DMS114 treated with DMSO at 0.1 percent for 48 hours (cell line): ENCODE measurements around the gene CEACAM3.
"Not testable (repeated sequence)": the region's sequence is repeated elsewhere in the genome, so short reads cannot be mapped to it uniquely, and the experiment has no call there.

ENCODE experiments used
- DNase-seq: peaks from one replicate; lab custom pipeline; 2025; ENCODE audit not compliant: unreplicated experiment; lab: John Stamatoyannopoulos, UW

CEACAM3 gene

DNA sequence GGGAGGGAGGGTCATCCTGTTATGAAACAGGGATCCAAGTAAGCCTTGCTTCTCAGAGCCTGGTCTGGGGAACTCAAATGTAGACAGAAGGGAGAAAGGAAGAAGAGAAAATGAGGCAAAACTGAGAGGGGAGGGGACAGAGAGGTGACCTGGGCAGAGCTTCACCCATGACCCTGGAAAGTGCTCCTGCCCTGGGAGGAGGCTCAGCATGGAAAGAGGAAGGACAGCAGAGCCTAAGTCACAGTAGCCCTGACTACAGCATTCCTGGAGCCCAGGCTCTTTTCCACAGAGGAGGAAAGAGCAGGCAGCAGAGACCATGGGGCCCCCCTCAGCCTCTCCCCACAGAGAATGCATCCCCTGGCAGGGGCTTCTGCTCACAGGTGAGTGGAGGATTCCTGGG is at the start of gene CEACAM3:
CEACAM3 (plus strand) TSS at position 226 of the 400 bp plus-strand sequence; CDS start at position 317, 91 bp downstream.
- no peak for DNase-seq

DNA sequence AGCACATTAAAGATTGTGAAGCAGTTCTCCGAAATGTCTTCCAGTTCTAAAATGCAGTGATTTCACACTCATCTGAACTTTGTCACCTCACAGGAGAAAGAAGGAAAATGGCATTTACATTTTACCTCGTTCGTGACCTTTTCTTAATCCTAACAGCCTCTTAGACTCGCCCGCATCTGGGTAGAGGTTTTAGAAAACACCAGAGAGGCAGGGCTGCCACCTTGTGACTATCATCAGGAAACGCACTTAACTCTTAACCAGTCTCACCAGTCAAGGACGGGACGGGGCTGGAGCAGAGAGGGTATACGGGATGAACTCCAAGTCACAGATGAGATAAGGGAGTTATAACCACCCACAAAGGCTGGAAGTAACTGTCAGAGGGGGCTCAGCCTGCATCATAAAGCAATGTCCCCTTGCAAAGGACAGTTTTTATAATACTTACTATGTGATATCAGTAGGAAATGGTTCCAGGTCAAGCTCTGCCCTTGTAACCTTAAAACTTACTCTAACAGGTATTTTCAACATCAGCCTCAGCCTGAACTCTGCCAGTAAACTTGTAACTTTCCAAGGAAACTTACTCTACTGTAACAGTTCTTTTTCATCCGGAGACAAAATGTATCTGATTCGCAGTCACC is 49.7 kb upstream of the CEACAM3 start:
- peak; percentile 77 for DNase-seq

DNA sequence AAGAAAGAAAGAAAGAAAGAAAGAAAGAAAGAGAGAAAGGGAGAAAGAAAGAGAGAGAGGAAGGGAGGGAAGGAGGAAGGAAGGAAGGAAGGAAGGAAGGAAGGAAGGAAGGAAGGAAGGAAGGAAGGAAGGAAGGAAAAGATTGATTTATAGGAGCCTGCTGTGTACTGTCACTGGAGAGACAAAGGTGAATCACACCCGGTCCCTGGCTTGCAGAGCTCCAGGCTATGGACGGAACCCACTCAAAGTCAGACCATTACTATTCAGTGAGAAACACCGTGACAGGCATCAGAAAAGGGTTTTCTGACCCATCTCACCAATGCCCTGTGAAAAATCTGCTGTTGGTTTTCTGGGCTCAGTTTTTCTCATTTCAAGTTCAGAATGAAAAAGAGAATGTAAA is 48.4 kb upstream of the CEACAM3 start:
- no peak for DNase-seq

DNA sequence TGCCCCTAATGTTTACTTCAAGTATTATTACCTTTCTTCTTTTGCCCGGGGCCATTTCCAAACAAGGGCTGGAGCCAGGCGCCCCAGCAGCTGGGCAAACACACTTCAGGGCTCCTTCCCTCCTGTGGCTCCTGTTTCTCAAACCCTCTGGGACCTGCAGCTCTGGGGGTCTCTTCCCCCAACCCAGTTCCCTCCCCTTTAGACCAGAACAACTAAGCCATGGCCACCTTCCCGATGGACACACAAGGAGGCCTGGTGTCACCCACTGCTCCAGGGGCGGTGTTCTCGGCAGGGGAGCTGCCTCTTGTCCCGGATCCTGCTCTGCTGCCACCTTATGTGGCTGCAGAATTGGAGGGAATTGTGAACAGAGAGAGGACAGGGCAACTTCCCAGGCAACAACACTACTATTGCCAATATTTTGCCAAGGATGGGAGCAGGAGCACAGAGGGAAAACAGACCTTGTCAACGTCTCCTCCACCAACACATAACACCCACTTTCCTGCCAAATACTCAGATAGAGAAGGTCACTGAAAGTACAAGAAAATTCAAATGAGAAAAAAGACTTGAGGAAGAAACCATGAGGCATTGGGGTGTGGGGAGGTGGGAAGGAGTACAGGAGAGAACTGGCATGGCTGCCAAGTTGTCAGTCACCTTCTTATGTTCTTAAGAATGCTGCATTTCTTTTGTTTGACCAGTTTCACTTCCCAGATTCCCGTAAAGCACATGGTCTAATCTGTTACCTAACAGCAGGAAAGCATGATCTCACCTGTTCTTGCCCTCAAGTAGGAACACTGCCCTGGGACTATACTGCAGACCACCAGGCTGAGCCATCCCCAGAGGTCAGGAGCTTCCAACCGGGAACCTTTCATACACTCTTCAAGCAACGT is 45.9 kb upstream of the CEACAM3 start:
- not testable (repeated sequence) for DNase-seq

DNA sequence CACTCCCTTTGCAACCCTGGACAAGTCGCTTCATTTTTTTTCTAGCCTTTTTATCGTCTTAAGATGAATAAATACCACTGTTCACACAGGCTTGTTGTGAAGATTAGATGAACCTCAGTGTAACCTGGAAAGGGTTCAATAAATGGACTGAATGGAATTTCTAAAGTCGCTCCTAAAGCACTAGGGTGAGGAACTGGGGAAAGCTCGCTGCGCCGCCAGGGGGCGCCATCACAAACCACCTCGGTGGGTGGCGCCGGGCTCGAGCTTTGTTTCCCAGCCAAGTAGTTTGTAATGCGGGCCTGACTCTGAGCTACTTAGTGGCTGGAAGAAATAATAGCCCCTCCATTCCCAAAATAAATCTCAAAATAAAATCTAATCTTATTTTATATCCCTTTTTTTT is 43.2 kb upstream of the CEACAM3 start:
- peak; percentile 18 for DNase-seq

- DNase-seq = peak; percentile 22
Measured at GRCh38 chr19:41753936-41754529, 42.4 kb upstream of the CEACAM3 start.

DNA sequence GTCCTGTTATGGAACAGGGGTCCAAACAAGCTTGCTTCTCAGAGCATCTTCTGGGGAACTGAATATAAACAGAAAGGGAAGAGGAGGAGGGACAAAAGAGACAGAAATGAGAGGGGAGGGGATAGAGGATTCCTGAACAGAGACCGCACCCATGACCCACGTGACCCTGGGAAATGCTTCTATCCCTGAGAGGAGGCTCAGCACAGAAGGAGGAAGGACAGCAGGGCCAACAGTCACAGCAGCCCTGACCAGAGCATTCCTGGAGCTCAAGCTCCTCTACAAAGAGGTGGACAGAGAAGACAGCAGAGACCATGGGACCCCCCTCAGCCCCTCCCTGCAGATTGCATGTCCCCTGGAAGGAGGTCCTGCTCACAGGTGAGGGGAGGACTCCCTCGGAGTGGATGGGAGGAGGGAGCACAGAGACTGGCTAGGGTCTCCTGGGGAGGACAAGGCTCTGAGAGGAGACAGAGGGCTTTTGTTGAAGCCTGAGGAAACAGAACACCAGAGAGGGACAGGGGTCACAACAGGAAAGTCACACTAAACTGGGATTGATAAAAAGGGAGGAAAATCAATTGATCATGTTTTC is 41.0 kb upstream of the CEACAM3 start, which contains the start of gene CEACAM6:
CEACAM6 (plus strand) TSS at position 203 of the 586 bp plus-strand sequence; CDS start at position 312, 109 bp downstream.
- DNase-seq = no peak

GRCh38 chr19:41758846-41759245 is 37.5 kb upstream of the CEACAM3 start:
- DNase-seq = no peak

DNA sequence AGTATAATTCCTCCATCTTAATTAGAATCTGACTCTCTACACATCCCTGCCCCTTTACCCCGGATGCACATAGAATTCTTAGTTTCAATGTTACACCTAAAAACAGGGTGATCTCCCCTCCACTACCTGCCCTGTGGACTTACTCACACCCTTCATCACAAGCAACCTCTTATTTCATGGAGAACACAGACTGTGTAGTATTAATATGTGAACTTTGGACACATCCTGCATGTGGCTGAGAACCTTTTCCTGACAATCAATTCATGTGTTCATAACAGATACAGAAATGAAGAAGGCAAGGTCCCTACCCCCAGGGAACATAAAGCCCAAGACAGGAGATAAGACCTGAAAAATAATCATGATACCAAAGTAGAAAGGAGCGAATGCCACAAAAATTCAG is 29.3 kb upstream of the CEACAM3 start:
- DNase-seq = no peak

- not testable (repeated sequence) for DNase-seq
Measured at GRCh38 chr19:41768105-41768504, 28.3 kb upstream of the CEACAM3 start.

DNA sequence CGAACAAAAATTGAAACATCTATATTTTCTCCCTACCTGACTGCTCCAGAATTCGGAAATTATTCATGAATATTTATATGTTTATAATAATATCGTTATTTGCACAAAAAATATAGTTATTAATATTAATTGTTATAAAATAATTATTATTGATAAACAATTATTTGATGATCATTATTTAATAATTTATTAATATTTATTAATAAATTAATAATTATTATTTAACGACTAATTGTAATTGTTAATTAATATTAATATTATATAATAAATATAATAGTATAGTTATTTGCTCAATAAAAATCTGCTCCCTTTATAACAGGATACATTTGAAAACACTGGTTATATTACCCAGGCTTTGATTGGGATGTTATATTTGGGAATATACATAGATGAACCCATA is 26.8 kb upstream of the CEACAM3 start:
- DNase-seq = no peak

DNA sequence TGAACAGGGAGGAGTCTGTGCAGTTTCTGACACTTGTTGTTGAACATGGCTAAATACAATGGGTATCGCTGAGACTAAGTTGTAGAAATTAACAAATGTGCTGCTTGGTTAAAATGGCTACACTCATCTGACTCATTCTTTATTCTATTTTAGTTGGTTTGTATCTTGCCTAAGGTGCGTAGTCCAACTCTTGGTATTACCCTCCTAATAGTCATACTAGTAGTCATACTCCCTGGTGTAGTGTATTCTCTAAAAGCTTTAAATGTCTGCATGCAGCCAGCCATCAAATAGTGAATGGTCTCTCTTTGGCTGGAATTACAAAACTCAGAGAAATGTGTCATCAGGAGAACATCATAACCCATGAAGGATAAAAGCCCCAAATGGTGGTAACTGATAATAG is 25.0 kb upstream of the CEACAM3 start:
- DNase-seq = no peak

DNA sequence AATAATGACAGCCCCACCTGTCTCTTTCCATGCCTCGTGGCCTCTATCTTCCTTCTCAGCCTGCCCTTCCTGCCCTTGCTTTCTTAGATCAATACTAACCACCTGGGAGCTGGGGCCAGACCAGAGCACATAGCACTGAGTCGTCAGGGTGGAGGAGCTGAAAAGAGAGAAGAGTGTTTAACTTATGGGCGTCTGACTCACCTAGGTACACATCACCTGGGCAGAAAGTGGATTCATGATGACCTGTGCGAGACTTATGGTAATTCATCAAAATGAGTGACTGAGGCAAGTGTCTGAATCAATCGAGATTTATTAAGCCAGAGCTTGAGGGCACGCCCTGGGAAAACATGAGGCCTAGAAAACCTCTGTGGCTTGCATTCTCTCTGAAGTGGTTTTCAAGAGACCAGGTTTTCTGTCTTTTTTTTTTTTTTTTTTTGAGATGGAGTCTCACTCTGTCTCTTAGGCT is 21.8 kb upstream of the CEACAM3 start:
- DNase-seq = no peak

DNA sequence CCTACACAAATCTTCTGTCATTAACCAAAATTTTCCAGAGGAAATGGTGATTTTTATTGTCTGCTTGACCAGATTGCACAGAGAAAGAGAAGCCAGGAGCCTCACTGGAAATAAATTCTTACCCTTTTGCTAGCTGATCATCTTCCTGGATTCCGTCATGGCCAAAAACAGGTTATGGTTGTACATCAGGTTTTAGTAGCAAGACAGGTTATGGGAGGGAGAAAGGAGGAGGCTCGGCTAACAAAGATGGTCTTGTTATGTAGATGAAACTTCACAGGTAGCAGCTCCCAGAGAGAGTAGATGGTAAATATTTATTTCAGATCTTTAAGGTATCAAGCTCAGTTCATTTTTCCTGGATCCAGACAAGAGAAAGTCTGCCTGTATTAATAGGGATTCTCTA is 19.7 kb upstream of the CEACAM3 start:
- no peak for DNase-seq

- no peak for DNase-seq
Measured at GRCh38 chr19:41783612-41784011, 12.8 kb upstream of the CEACAM3 start.

- DNase-seq = no peak
Measured at GRCh38 chr19:41784312-41784711, 12.1 kb upstream of the CEACAM3 start.

DNA sequence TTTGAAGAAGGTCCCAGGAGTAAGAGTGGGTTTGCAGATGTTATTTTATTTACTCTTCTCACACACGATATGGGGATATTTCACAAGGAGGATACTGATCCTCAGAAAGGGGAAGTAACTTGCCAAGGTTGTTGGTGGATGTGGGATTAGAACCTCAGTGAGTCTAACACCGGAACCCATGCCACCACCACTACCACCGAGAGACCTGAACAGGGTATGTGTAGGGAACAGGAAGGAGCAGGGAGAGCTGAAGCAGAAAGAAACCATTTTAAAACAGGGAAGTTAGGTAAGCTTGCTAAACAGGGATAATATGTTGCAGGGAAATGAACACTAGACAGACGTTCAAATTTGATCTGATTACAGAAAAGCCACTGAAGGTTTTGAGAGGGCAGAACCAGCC is 11.6 kb upstream of the CEACAM3 start:
- no peak for DNase-seq

DNA sequence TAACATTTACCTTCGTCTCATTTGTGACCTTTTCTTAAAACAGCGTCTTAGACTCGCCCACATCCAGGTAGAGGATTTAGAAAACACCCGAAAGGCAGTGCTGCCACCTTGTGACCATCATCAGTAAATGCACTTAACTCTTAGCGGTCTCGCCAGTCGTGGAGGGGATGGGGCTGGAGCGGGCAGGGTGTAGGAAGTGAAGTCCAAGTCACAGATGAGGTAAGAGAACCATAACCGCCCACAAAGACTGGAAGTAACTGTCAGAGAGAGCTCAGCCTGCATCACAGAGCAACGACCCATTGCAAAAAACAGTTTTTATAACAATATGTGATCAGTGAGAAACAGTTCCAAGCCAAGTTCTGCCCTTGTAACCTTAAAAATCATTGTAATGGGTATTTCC is 10.7 kb upstream of the CEACAM3 start:
- DNase-seq = peak; percentile 80

- DNase-seq = no peak
Measured at GRCh38 chr19:41787055-41787454, 9.3 kb upstream of the CEACAM3 start.

GRCh38 chr19:41788518-41788917 is 7.9 kb upstream of the CEACAM3 start:
- DNase-seq = not testable (repeated sequence)

GRCh38 chr19:41789053-41789452 is 7.3 kb upstream of the CEACAM3 start:
- not testable (repeated sequence) for DNase-seq
